Sigmoid colon (tissue), 7 donors: ENCODE results near the gene HELT. TPM values are rescaled to one million over a fixed set of nuclear protein-coding genes. Genes with fewer than 3 reads are reported as not detected.
"Not testable (repeated sequence)": the region's sequence is repeated elsewhere in the genome, so short reads cannot be mapped to it uniquely, and the experiment has no call there.

Source experiments
- DNase-seq: peaks from one replicate; pipeline ENCODE4 v3.0.0-alpha.2; 2019
- H3K27ac ChIP-seq, 4 donors: fragments of 200-600 bp; sonication (generic); one replicate each; pipeline ENCODE4 v1.5.1; 2016 to 2019; ENCODE audit warnings: mild to moderate bottlenecking in 1 of 4
- H3K27me3 ChIP-seq, 3 donors: fragments of 200-600 bp; sonication (generic); one replicate each; pipeline ENCODE4 v1.5.1; 2019; ENCODE audit warnings: mild to moderate bottlenecking in 1 of 3
- H3K36me3 ChIP-seq, 4 donors: fragments of 200-600 bp; sonication (generic); one replicate each; pipeline ENCODE4 v1.5.1; 2016 to 2019
- H3K4me1 ChIP-seq, 4 donors: fragments of 200-600 bp; sonication (generic); one replicate each; pipeline ENCODE4 v1.5.1; 2017 to 2019
- H3K4me3 ChIP-seq, 4 donors: fragments of 200-600 bp; sonication (generic); one replicate each; pipeline ENCODE4 v1.5.1; 2017 to 2019; ENCODE audit warnings: mild to moderate bottlenecking in 2 of 4, moderate library complexity in 1 of 4
- H3K9me3 ChIP-seq, 4 donors: fragments of 200-600 bp in 3 of 4; sonication (generic) in 3 of 4; one replicate each; pipeline versions ENCODE4 v1.5.1 to v1.6.1; 2013 to 2019
- EP300 ChIP-seq, 4 donors: sonication (generic); formaldehyde crosslinking; IDR thresholded peaks; one replicate each; pipeline ENCODE4 v1.6.1; 2017; ENCODE audit warnings: antibody characterized with exemption in 4 of 4
- POLR2A ChIP-seq, 2 donors: fragments of 450-650 bp; IDR thresholded peaks; one replicate each; pipeline ENCODE4 v1.6.1; 2016; ENCODE audit warnings: antibody characterized with exemption in 2 of 2, mild to moderate bottlenecking in 2 of 2, moderate library complexity in 2 of 2
- POLR2AphosphoS5 ChIP-seq, 4 donors: sonication (generic); formaldehyde crosslinking; IDR thresholded peaks; one replicate each; pipeline ENCODE4 v1.6.1; 2017; ENCODE audit warnings: antibody characterized with exemption in 4 of 4
- WGBS, 2 donors: extraction: QIAGEN DNeasy Blood & Tissue Kit; methylation state at CpG; one replicate each; pipeline ENCODE4 v1.1.7; 2013; 5-methylcytosine and 5-hydroxymethylcytosine counted together
- intact Hi-C: fragments of 100-400 bp; cut with DNase I; formaldehyde crosslinking; loops from one replicate; pipeline ENCODE4 v1.15.1; 2023
- polyA plus RNA-seq, 3 donors: library from polyadenylated mRNA; stranded (reverse); fragments of 200-250 nt; gene quantifications; one replicate each; pipeline ENCODE4 v1.2.3, GENCODE V29; 2013
- total RNA-seq, 4 donors: library from RNA; depleted of rRNA; stranded (reverse); fragments of >200 nt; gene quantifications; one replicate each; pipeline ENCODE4 v1.1.0, GENCODE V29; 2016
- TF ChIP-seq, protein P1 (sequence below), 4 experiments: fragments of 450-650 bp in 3 of 4; fragments of 200-600 bp in 1 of 4; IDR thresholded peaks; one replicate each; pipeline ENCODE4 v1.5.1; 2016 to 2019; ENCODE audit warnings: antibody characterized with exemption in 4 of 4, mild to moderate bottlenecking in 3 of 4, moderate library complexity in 2 of 4
- donor health status: healthy with polysubstance abuse.
- donor health status: Bipolar disorder and iron deficiency.
- donor health status: healthy.

Gene HELT, protein sequence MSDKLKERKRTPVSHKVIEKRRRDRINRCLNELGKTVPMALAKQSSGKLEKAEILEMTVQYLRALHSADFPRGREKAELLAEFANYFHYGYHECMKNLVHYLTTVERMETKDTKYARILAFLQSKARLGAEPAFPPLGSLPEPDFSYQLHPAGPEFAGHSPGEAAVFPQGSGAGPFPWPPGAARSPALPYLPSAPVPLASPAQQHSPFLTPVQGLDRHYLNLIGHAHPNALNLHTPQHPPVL
- total RNA-seq (not detected), polyA plus RNA-seq (not detected)

DNA sequence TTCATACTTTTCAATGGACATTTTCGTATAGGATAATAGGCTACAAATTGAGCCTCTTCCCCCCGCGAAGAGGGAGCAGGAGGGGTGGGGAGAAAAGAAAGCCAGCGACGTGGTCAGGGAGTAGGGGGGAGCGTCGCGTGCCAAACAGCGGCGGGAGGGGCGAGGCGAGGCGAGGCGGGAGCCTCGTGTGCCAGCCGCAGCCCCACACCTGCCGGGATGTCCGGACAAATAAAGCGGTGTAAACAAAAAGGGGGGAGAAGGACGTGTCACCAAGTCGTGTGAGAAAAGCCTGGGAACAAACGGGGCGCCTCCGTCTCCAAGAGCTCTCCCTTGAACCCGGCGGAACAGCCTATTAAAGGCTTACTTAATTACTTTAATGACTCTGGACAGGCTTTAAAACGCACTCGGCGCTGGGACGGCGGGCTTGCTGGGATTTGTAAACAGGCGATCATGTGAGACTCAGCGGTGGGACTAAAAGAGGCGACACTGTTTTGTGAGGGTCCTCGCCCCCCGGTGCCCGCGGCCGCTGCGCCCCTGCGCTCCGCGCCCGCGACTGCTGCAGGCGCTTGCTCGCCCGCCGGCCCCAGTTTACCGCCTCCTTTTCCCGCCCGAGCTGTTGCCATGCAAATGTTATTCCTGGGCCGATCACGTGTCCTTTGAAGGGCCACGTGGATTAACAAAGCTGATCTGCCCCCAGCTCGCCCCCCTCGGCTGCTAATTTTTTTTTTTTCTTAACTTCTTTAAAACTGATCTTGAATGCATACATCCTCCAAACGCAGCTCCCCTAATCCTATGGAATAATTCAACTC lies at the start of gene HELT:
HELT (plus strand) TSS at position 527 of the 809 bp plus-strand sequence. CDS start 439 bp downstream, outside the sequence.
- intact Hi-C loops, result no loop called here
- 2% methylated on average over 58 of the region's 58 CpGs for WGBS, 2 donors
- H3K4me1 ChIP-seq, result peaks cover 0 to 24% (median 17%) of the 10 kb centered on the region in 4 donors

DNA sequence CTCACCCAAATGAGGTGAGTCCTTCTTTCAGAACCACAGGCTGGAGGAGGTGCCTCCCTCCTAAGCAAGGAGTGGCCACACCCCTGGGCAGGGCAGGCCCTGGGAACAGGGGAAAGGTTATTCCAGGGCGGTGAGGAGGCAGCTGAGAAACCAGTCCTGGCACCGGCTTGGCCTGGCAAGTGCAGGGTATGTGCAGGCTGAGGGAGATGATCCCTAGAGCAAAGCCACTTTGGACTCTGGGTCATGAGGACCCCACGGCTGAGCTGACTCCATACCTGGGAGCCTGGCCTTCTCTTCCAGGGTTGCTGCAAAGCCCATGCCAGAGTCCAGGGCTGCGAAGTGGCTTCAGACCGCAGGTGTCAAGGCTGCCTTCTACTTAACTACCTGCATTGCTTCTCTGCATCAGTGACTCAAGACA lies 49.5 kb upstream of the HELT start:
- 35 to 79% methylated on average over 5 of the region's 5 CpGs for WGBS, 2 donors
- no peak overlapping the region for H3K4me3 ChIP-seq

More for the DNA sequence above, at the start of gene HELT:
- TF ChIP-seq, protein P1, sequence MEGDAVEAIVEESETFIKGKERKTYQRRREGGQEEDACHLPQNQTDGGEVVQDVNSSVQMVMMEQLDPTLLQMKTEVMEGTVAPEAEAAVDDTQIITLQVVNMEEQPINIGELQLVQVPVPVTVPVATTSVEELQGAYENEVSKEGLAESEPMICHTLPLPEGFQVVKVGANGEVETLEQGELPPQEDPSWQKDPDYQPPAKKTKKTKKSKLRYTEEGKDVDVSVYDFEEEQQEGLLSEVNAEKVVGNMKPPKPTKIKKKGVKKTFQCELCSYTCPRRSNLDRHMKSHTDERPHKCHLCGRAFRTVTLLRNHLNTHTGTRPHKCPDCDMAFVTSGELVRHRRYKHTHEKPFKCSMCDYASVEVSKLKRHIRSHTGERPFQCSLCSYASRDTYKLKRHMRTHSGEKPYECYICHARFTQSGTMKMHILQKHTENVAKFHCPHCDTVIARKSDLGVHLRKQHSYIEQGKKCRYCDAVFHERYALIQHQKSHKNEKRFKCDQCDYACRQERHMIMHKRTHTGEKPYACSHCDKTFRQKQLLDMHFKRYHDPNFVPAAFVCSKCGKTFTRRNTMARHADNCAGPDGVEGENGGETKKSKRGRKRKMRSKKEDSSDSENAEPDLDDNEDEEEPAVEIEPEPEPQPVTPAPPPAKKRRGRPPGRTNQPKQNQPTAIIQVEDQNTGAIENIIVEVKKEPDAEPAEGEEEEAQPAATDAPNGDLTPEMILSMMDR (IDR thresholded peaks at IDR 0.05), result no peak
- TF ChIP-seq POLR2A (IDR thresholded peaks at IDR 0.05), result no peak
- TF ChIP-seq POLR2AphosphoS5 (IDR thresholded peaks at IDR 0.05), result no peak
- no peak for TF ChIP-seq EP300 (IDR thresholded peaks at IDR 0.05)
- H3K36me3 ChIP-seq, result no peaks in the 10 kb centered on the region
- no peak within 1 kb of the TSS for H3K27ac ChIP-seq
- DNase-seq, result no peak
- H3K9me3 ChIP-seq, result no peaks in the 10 kb centered on the region
- H3K27me3 ChIP-seq, result peaks cover 24 to 98% (median 70%) of the 10 kb centered on the region in 3 donors
- H3K4me3 ChIP-seq, result no peak within 1 kb of the TSS

DNA sequence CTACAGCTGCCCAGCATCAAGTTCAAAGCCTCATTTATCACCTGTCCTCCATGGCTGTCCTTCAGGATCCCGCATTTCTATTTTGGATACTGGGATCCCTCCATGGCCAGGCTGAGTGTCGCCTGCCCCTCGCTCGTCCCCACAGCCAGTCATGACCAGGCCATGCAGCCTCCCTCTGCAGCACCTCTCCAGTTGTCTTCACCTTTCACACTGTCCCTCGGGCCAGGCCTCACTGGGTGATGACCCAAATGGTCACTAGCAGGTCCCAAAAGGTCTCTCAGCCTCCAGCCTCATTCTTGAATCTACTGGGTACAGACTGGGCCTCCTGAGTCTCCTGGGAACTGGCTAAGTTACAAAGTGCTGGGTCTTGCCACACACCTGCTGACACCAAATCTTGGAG lies 48.7 kb upstream of the HELT start:
- no peaks in the 10 kb centered on the region for H3K27me3 ChIP-seq
- no peaks in the 10 kb centered on the region for H3K36me3 ChIP-seq
- no peak overlapping the region for H3K27ac ChIP-seq
- no peaks in the 10 kb centered on the region for H3K9me3 ChIP-seq
- H3K4me3 ChIP-seq, result no peak overlapping the region
- no peak for TF ChIP-seq POLR2AphosphoS5 (IDR thresholded peaks at IDR 0.05)
- intact Hi-C loops, result no loop called here
- H3K4me1 ChIP-seq, result no peaks in the 10 kb centered on the region
- DNase-seq, result no peak
- 92 to 95% methylated on average over 5 of the region's 5 CpGs for WGBS, 2 donors

More for the DNA sequence above, 49.5 kb upstream of the HELT start:
- intact Hi-C loops, result no loop called here
- no peak overlapping the region for H3K27ac ChIP-seq
- TF ChIP-seq EP300 (IDR thresholded peaks at IDR 0.05), result no peak
- TF ChIP-seq, protein P1 (IDR thresholded peaks at IDR 0.05), result no peak
- TF ChIP-seq POLR2A (IDR thresholded peaks at IDR 0.05), result no peak
- no peak for TF ChIP-seq POLR2AphosphoS5 (IDR thresholded peaks at IDR 0.05)
- no peaks in the 10 kb centered on the region for H3K9me3 ChIP-seq
- no peak for DNase-seq
- no peaks in the 10 kb centered on the region for H3K27me3 ChIP-seq
- no peaks in the 10 kb centered on the region for H3K4me1 ChIP-seq
- H3K36me3 ChIP-seq, result no peaks in the 10 kb centered on the region

DNA sequence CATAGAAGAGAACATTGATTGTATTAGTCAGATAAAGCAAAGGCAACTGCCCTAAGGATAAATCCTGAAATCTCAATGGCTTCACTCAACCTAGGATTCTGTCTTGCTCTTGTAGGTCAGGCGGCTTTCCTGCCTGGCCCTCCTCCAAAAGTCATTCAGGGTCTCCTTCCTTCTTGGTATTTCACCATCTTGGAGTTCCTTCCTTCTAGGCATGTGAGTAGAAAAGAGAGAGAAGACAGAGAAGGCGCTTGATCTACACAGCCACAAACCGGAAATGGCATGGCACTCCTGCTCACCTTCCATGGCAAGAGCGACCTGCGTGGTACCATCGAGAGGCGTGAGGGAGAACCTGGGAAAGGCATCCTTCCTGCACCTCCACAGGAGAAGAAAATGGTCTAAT lies 45.3 kb upstream of the HELT start:
- no peak overlapping the region for H3K4me3 ChIP-seq
- TF ChIP-seq POLR2A (IDR thresholded peaks at IDR 0.05) (no peak), POLR2AphosphoS5 (IDR thresholded peaks at IDR 0.05) (no peak), EP300 (IDR thresholded peaks at IDR 0.05) (no peak)
- TF ChIP-seq, protein P1 (IDR thresholded peaks at IDR 0.05), result no peak
- peaks cover 0 to 3% (median 0%) of the 10 kb centered on the region in 3 donors for H3K27me3 ChIP-seq
- WGBS, 2 donors, result 92 to 97% methylated on average over 7 of the region's 7 CpGs
- intact Hi-C loops, result no loop called here
- no peaks in the 10 kb centered on the region for H3K4me1 ChIP-seq
- H3K27ac ChIP-seq, result no peak overlapping the region
- DNase-seq, result no peak
- H3K36me3 ChIP-seq, result no peaks in the 10 kb centered on the region
- H3K9me3 ChIP-seq, result no peaks in the 10 kb centered on the region

DNA sequence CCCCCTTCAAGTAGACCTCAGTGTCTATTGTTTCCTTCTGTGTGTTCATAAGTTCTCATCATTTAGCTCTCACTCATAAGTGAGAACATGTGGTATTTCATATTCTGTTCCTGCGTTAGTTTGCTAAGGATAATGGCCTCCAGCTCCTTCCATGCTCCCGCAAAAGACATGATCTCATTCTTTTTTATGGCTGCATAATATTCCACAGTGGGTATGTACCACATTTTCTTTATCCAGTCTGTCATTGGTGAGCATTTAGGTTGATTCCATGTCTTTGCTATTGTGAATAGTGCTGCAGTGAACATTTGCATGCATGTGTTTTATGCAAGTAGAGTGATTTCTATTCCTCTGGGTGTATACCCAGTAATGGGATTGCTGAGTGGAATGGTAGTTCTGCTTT lies 41.9 kb upstream of the HELT start:
- H3K4me3 ChIP-seq, H3K4me1 ChIP-seq, intact Hi-C loops, H3K27ac ChIP-seq, DNase-seq, H3K9me3 ChIP-seq, H3K36me3 ChIP-seq: not testable (repeated sequence)
- WGBS, 2 donors, result 98% methylated on average over 2 of the region's 2 CpGs
- peaks cover 0 to 14% (median 0%) of the 10 kb centered on the region in 3 donors for H3K27me3 ChIP-seq
